OCI-LY1 (cell line): ENCODE measurements around the gene TMEM59L.

Experiments
- H2AFZ ChIP-seq: fragments of 200-600 bp; sonication (generic), shearing (Covaris generic); 2 replicates; pipeline ENCODE4 v1.6.0; 2014; ENCODE audit warnings: antibody characterized with exemption, mild to moderate bottlenecking, low read length
- H3F3A ChIP-seq: fragments of 200-600 bp; sonication (generic), shearing (Covaris generic); 2 replicates; pipeline ENCODE4 v1.6.0; 2014; ENCODE audit warnings: mild to moderate bottlenecking, antibody characterized with exemption, low read length, moderate library complexity; ENCODE audit not compliant: insufficient read depth
- H3K27ac ChIP-seq: fragments of 200-600 bp; sonication (generic); 2 replicates; pipeline ENCODE4 v1.5.1; 2014; ENCODE audit warnings: low read length, mixed run types, mild to moderate bottlenecking, low read depth; ENCODE audit not compliant: poor library complexity, severe bottlenecking
- H3K27me3 ChIP-seq: fragments of 200-600 bp; sonication (generic); 2 replicates; pipeline ENCODE4 v1.6.0; 2014; ENCODE audit warnings: antibody characterized with exemption, mild to moderate bottlenecking, low read length, moderate library complexity; ENCODE audit not compliant: insufficient read depth
- H3K36me3 ChIP-seq: fragments of 200-600 bp; sonication (generic); 2 replicates; pipeline ENCODE4 v1.6.1; 2014; ENCODE audit warnings: mild to moderate bottlenecking, antibody characterized with exemption, low read length, moderate library complexity, mixed read lengths; ENCODE audit not compliant: insufficient read depth
- H3K4me1 ChIP-seq: fragments of 200-600 bp; sonication (generic); 2 replicates; pipeline ENCODE4 v1.5.1; 2014; ENCODE audit warnings: mild to moderate bottlenecking, low read length, moderate library complexity; ENCODE audit not compliant: insufficient read depth, severe bottlenecking
- H3K4me2 ChIP-seq: fragments of 200-600 bp; sonication (generic), shearing (Covaris generic); 2 replicates; pipeline ENCODE4 v1.6.1; 2014; ENCODE audit warnings: low read length
- H3K4me3 ChIP-seq: fragments of 200-600 bp; sonication (generic); 2 replicates; pipeline ENCODE4 v1.5.1; 2014; ENCODE audit warnings: low read length, low read depth, mild to moderate bottlenecking, mixed read lengths; ENCODE audit not compliant: poor library complexity, severe bottlenecking
- H3K79me2 ChIP-seq: fragments of 200-600 bp; shearing (Covaris generic); 2 replicates; pipeline ENCODE4 v1.6.1; 2016; ENCODE audit warnings: mixed run types, low read length, mixed read lengths; ENCODE audit not compliant: insufficient read depth
- H3K9ac ChIP-seq: fragments of 200-600 bp; sonication (generic), shearing (Covaris generic); 2 replicates; pipeline ENCODE4 v1.6.1; 2014; ENCODE audit warnings: mild to moderate bottlenecking, low read length, mixed read lengths
- H3K9me2 ChIP-seq: fragments of 200-600 bp; sonication (generic), shearing (Covaris generic); 2 replicates; pipeline ENCODE4 v1.6.1; 2014; ENCODE audit warnings: low read depth, mild to moderate bottlenecking, low read length, mixed read lengths
- H3K9me3 ChIP-seq: fragments of 200-600 bp; shearing (Covaris generic); 2 replicates; pipeline ENCODE4 v1.6.1; 2014; ENCODE audit warnings: low read length, mixed read lengths
- H4K20me1 ChIP-seq: fragments of 200-600 bp; sonication (generic), shearing (Covaris generic); 2 replicates; pipeline ENCODE4 v1.6.0; 2016; ENCODE audit warnings: mild to moderate bottlenecking, low read length; ENCODE audit not compliant: insufficient read depth
- CTCF ChIP-seq: fragments of 200-600 bp; sonication (generic), shearing (Covaris generic); IDR thresholded peaks from 2 replicates; pipeline ENCODE4 v1.5.1; 2017; ENCODE audit warnings: mild to moderate bottlenecking, antibody characterized with exemption, low read length, moderate library complexity, mixed read lengths
- EZH2 ChIP-seq: fragments of 200-600 bp; sonication (generic), shearing (Covaris generic); IDR thresholded peaks from 2 replicates; pipeline ENCODE4 v1.8.0; 2017; ENCODE audit warnings: borderline replicate concordance, mixed run types, mild to moderate bottlenecking, antibody characterized with exemption, low read length, moderate library complexity, mixed read lengths

The TMEM59L gene

GRCh38 chr19:18604820-18605159 lies 7.9 kb upstream of the TMEM59L start:
- no peak for TF ChIP-seq EZH2
- no peak for TF ChIP-seq CTCF
- Histone ChIP-seq H3K4me2 (no peak overlapping the region), H3K27me3 (peaks cover 23% of the 10 kb centered on the region), H3K27ac (no peak overlapping the region), H3K9me2 (no peaks in the 10 kb centered on the region), H3K4me3 (no peak overlapping the region), H3K79me2 (no peaks in the 10 kb centered on the region), H3F3A (no peaks in the 10 kb centered on the region), H3K9ac (no peak overlapping the region), H3K36me3 (no peaks in the 10 kb centered on the region), H3K4me1 (no peaks in the 10 kb centered on the region), H4K20me1 (no peaks in the 10 kb centered on the region), H3K9me3 (no peaks in the 10 kb centered on the region), H2AFZ (no peak overlapping the region)

DNA sequence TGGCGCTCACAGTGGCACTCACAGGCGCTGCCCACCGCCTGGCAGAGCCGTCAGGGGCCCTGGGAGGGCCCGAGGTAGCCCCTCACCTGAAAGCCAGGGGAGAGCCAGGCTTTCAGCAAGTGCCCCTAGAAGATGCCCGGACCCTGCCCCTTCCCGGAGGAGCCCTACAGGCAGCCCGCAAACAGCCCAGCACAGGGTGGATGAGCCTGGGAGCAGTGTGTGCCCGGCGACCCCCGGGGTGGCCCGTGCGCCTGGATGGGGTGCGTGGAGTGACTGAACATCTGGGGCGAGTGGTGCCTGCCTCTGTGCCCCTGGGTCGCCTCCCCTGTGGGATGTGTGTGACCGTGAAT lies 7.5 kb upstream of the TMEM59L start:
- H3K9me2 ChIP-seq = no peaks in the 10 kb centered on the region
- H4K20me1 ChIP-seq = no peaks in the 10 kb centered on the region
- no peaks in the 10 kb centered on the region for H3K79me2 ChIP-seq
- H3K9me3 ChIP-seq = no peaks in the 10 kb centered on the region
- no peak overlapping the region for H3K4me2 ChIP-seq
- no peak overlapping the region for H3K9ac ChIP-seq
- TF ChIP-seq EZH2 (no peak), CTCF (no peak)
- no peaks in the 10 kb centered on the region for H3K36me3 ChIP-seq
- no peaks in the 10 kb centered on the region for H3F3A ChIP-seq
- no peak overlapping the region for H3K27ac ChIP-seq
- H3K27me3 ChIP-seq = peaks cover 25% of the 10 kb centered on the region
- no peak overlapping the region for H3K4me3 ChIP-seq
- no peaks in the 10 kb centered on the region for H3K4me1 ChIP-seq
- H2AFZ ChIP-seq = no peak overlapping the region

DNA sequence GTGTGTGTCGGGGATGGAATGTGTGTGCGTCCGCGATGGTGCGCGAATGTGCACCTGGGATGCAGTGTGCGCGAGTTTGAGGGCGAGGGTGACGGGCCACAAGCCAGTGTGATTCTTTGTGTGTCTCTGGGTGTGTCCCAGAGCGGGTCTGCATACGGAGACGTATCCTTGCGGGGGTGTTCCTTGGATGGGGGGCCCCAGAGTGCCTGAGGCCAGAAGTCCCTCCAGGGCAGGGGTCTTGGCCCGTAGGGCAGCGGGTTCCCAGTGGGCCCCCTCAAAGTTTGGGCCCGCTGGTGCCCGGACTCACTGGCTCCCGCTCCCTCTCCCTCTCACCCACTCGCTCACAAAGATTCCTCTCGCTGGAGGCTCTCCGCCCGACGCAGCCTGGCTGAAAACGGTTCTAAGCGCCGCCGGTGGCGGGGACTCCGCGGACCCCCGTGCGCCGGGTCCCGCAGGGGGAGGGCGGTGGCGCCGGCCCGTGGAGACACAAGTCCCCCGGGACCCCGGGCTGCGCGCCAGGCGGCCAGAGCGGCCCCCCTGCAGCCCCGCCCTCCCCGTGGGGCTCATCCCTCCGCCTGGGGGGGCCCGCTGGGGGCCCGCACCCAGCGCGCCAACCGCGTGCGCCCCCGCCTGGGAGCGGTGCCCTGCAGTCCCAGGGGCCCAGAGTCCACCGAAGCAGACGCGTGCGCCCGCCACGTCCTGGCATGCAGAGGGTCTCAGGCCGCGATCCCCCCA lies 7.0 kb upstream of the TMEM59L start:
- Histone ChIP-seq H3K4me3 (no peak overlapping the region), H3F3A (no peaks in the 10 kb centered on the region), H4K20me1 (no peaks in the 10 kb centered on the region), H3K4me1 (no peaks in the 10 kb centered on the region), H2AFZ (no peak overlapping the region), H3K27ac (no peak overlapping the region), H3K79me2 (no peaks in the 10 kb centered on the region), H3K9me2 (no peaks in the 10 kb centered on the region), H3K9me3 (no peaks in the 10 kb centered on the region), H3K27me3 (peaks cover 25% of the 10 kb centered on the region), H3K9ac (no peak overlapping the region), H3K4me2 (no peak overlapping the region), H3K36me3 (no peaks in the 10 kb centered on the region)
- TF ChIP-seq EZH2 = no peak
- TF ChIP-seq CTCF = no peak
